GM12878 (cell line): Measurements from ENCODE around the gene F12. TPM values are rescaled to one million over a fixed set of nuclear protein-coding genes. Genes with fewer than 3 reads are reported as not detected.

ENCODE experiments used
- ATAC-seq: fragments of 200-7000 bp; cut with Tn5 transposase; 3 replicates; pipeline ENCODE4 v1.9.1; 2020; ENCODE audit warnings: mild to moderate bottlenecking, moderate library complexity
- BruUV-seq: library from RNA; stranded (reverse); fragments of 400-500 nt; replicated peaks from 2 replicates; lab custom pipeline; 2021; lab: Mats Ljungman, UMichigan
- CTCF ChIA-PET: fragments of 300-600 bp; sonication (Branson Sonifier 250); formaldehyde crosslinking; extraction: SDS; loops from one replicate; lab custom pipeline; 2021; ENCODE audit warnings: inconsistent platforms; lab: Yijun Ruan, JAX
- POLR2A ChIA-PET: fragments of 350-600 bp; formaldehyde crosslinking; extraction: SDS; loops from one replicate; lab custom pipeline; 2021; ENCODE audit warnings: inconsistent platforms; lab: Charles Lee
- RAD21 ChIA-PET: fragments of 300-600 bp; sonication (Branson Sonifier 250); formaldehyde crosslinking; loops from one replicate; lab custom pipeline; 2023; ENCODE audit warnings: antibody characterized with exemption; ENCODE audit not compliant: unreplicated experiment; lab: Charles Lee
- SMC1A ChIA-PET: fragments of 300-600 bp; sonication (Branson Sonifier 250); formaldehyde crosslinking; loops from one replicate; lab custom pipeline; 2023; ENCODE audit not compliant: unreplicated experiment, uncharacterized antibody; lab: Charles Lee
- DNase-seq: peaks from one replicate; pipeline ENCODE4 v3.0.0-alpha.2; 2011; ENCODE audit warnings: low read depth, low spot score
- FAIRE-seq: peaks from 3 replicates; lab custom pipeline; 2011; peaks lifted over from hg19 to GRCh38; lab: Jason Lieb, UNC
- H2AFZ ChIP-seq: 2 replicates; pipeline ENCODE4 v1.6.0; 2011; ENCODE audit warnings: low read depth, low read length, control low read depth; ENCODE audit not compliant: control insufficient read depth
- H3K27ac ChIP-seq: 2 replicates; pipeline ENCODE4 v1.5.1; 2011; ENCODE audit warnings: control low read depth; ENCODE audit not compliant: control insufficient read depth, insufficient read depth
- H3K27me3 ChIP-seq, 2 experiments: replicated peaks in 1 of 2; 2 replicates each; pipeline versions ENCODE4 v1.6.0 to v1.6.1; 2011; ENCODE audit warnings: low read length in 1 of 2; ENCODE audit not compliant: control insufficient read depth in 2 of 2, insufficient read depth in 2 of 2
- H3K36me3 ChIP-seq, 2 experiments: 2 replicates each; pipeline ENCODE4 v1.5.1; 2011; ENCODE audit warnings: low read length in 1 of 2; ENCODE audit not compliant: control insufficient read depth in 2 of 2, insufficient read depth in 2 of 2
- H3K4me1 ChIP-seq: 2 replicates; pipeline ENCODE4 v1.6.1; 2011; ENCODE audit warnings: mild to moderate bottlenecking, low read length, moderate library complexity, mixed read lengths; ENCODE audit not compliant: control insufficient read depth, insufficient read depth
- H3K4me2 ChIP-seq: 2 replicates; pipeline ENCODE4 v1.6.0; 2011; ENCODE audit warnings: control low read depth; ENCODE audit not compliant: control insufficient read depth, insufficient read depth
- H3K4me3 ChIP-seq: fragments of 200-600 bp; sonication (generic); 2 replicates; pipeline ENCODE4 v1.5.1; 2016
- H3K79me2 ChIP-seq: 2 replicates; pipeline ENCODE4 v1.6.0; 2011; ENCODE audit warnings: low read length; ENCODE audit not compliant: control insufficient read depth, insufficient read depth
- H3K9ac ChIP-seq: 2 replicates; pipeline ENCODE4 v1.8.0; 2011; ENCODE audit warnings: low read length, control low read depth, mixed read lengths; ENCODE audit not compliant: control insufficient read depth, insufficient read depth
- H3K9me3 ChIP-seq: replicated peaks from 3 replicates; pipeline ENCODE4 v1.5.1; 2011; ENCODE audit warnings: mild to moderate bottlenecking, low read length; ENCODE audit not compliant: control insufficient read depth, insufficient read depth
- H4K20me1 ChIP-seq: 2 replicates; pipeline ENCODE4 v1.6.0; 2011; ENCODE audit not compliant: control insufficient read depth, insufficient read depth
- ATF7 ChIP-seq: fragments of 450-650 bp; IDR thresholded peaks from 2 replicates; pipeline ENCODE4 v1.6.1; 2016; ENCODE audit warnings: low read depth, mild to moderate bottlenecking
- CBX3 ChIP-seq: fragments of 200-600 bp; sonication (generic); IDR thresholded peaks from 2 replicates; pipeline ENCODE4 v1.6.1; 2016; ENCODE audit warnings: low read depth, borderline replicate concordance
- ZNF24 ChIP-seq: fragments of 450-650 bp; IDR thresholded peaks from 2 replicates; pipeline ENCODE4 v1.6.1; 2017; ENCODE audit warnings: antibody characterized with exemption, mild to moderate bottlenecking
- WGBS: methylation state at CpG from one replicate; pipeline ENCODE4 v1.1.6; 2016; ENCODE audit warnings: low lambda C conversion rate; ENCODE audit not compliant: insufficient replicate concordance, insufficient coverage; ENCODE audit errors: missing lambda C conversion rate; 5-methylcytosine and 5-hydroxymethylcytosine counted together
- in situ Hi-C: fragments of 300-500 bp; cut with MboI; formaldehyde crosslinking; loops from 9 replicates; pipeline ENCODE4 v1.14.3; 2018; ENCODE audit warnings: mixed read lengths
- intact Hi-C: fragments of 100-400 bp; cut with micrococcal nuclease; formaldehyde crosslinking; loops from one replicate; pipeline ENCODE4 v1.14.2; 2022; ENCODE audit not compliant: unreplicated experiment
- polyA plus RNA-seq, 11 experiments: library from polyadenylated mRNA; depleted of rRNA in 4 of 11; unstranded in 6 of 11; stranded (reverse) in 5 of 11; fragments of >200 nt; fragmentation: Nextera tagmentation in 4 of 11; fragmentation: Illumina TruSeq in 1 of 11; extraction: Ambion mirVana in 4 of 11; extraction: Trizol in 1 of 11; gene quantifications; 1 replicate in 1 of 11; 2 replicates in 10 of 11; pipeline versions ENCODE4 v1.2.1 to v1.2.3, GENCODE V29; 2011 to 2016; ENCODE audit warnings: inconsistent platforms in 2 of 11, missing spikeins in 2 of 11, low read depth in 1 of 11
- total RNA-seq, 4 experiments: library from RNA; depleted of rRNA in 3 of 4; stranded (reverse); fragments of >200 nt in 3 of 4; fragmentation: Illumina TruSeq in 1 of 4; extraction: Trizol in 1 of 4; gene quantifications; 2 replicates each; pipeline versions ENCODE4 v1.2.1 to v1.2.3, GENCODE V29; 2013 to 2021
- TF ChIP-seq, protein P1 (sequence below): fragments of 450-650 bp; IDR thresholded peaks from 2 replicates; pipeline ENCODE4 v1.6.1; 2017; ENCODE audit warnings: borderline replicate concordance

Gene F12
- total and polyA plus RNA-seq, 10 of the 15 experiments (the other 5 are each of a cell fraction or from before 2014, with no cell fraction given) = 0.25 to 11.3 (median 5.5) TPM

DNA sequence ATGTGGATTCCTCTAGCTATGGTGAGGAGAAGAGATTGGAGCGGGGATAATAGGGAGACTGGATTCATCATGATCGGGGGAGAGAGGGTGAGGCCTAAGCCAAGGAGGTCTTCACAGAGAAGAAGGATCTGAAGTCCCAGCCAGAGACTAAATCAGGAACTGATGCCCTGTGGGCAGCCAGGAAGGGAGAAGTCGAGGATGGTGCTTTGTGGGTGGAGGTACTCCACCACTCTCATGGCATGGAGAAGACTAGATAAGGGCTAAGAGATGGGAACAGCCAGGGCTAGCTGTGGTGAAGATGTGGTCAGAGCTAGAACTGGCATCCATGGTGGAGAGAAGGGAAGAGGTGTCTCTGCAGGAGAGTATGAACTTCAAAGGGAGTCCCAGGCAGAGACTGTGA, 54.7 kb downstream of the F12 start:
- ChIA-PET RAD21 (interaction anchor here (1.0 kb wide), 1 partner anchor 9 kb away, joined by 6 read pairs; no protein-coding TSS in a partner anchor), POLR2A (interaction anchor here (2.3 kb wide), 1 partner anchor 10 kb away, joined by 13 read pairs; no protein-coding TSS in a partner anchor), CTCF (interaction anchor here (0.9 to 7.2 kb wide), 4 partner anchors 11 to 100 kb away, joined by 3 to 46 read pairs (median 4); no protein-coding TSS in a partner anchor), SMC1A (interaction anchor here (1.2 to 3.0 kb wide), 3 partner anchors 15 to 91 kb away, joined by 3 to 7 read pairs (median 3); no protein-coding TSS in a partner anchor)
- Histone ChIP-seq H3K27me3 (no peaks in the 10 kb centered on the region), H3K4me2 (no peak overlapping the region), H3K9me3 (peaks cover 3% of the 10 kb centered on the region; the same call in 1 of the 3 replicates), H3K27ac (no peak overlapping the region), H4K20me1 (no peaks in the 10 kb centered on the region), H3K79me2 (peaks cover 38% of the 10 kb centered on the region), H3K4me1 (peaks cover 36% of the 10 kb centered on the region), H2AFZ (no peak overlapping the region), H3K9ac (no peak overlapping the region), H3K4me3 (no peak overlapping the region), H3K36me3 (peaks cover 0 to 3% of the 10 kb centered on the region in 2 experiments; a peak in 2 of 4 replicates)
- WGBS = 72% methylated on average over 3 of the region's 3 CpGs
- DNase-seq (no peak), ATAC-seq (no peak), FAIRE-seq (no peak)
- intact Hi-C loops (no loop called here), in situ Hi-C loops (no loop called here)
- no TSS peak for BruUV-seq
- TF ChIP-seq CBX3 = no peak
- TF ChIP-seq, protein P1, sequence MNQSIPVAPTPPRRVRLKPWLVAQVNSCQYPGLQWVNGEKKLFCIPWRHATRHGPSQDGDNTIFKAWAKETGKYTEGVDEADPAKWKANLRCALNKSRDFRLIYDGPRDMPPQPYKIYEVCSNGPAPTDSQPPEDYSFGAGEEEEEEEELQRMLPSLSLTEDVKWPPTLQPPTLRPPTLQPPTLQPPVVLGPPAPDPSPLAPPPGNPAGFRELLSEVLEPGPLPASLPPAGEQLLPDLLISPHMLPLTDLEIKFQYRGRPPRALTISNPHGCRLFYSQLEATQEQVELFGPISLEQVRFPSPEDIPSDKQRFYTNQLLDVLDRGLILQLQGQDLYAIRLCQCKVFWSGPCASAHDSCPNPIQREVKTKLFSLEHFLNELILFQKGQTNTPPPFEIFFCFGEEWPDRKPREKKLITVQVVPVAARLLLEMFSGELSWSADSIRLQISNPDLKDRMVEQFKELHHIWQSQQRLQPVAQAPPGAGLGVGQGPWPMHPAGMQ = no peak

GRCh38 chr5:177354256-177354655, 55.1 kb downstream of the F12 start:
- WGBS = 79% methylated on average over 3 of the region's 3 CpGs
- POLR2A ChIA-PET = no interaction called here
- CTCF ChIA-PET = interaction anchor here (0.9 to 7.2 kb wide), 3 partner anchors 15 to 101 kb away, joined by 3 to 46 read pairs (median 6); no protein-coding TSS in a partner anchor
- no peak for ATAC-seq
- no peak for DNase-seq
- Histone ChIP-seq H3K4me3 (no peak overlapping the region), H3K4me1 (peaks cover 32% of the 10 kb centered on the region), H3K27ac (no peak overlapping the region), H2AFZ (no peak overlapping the region), H3K27me3 (no peaks in the 10 kb centered on the region), H3K4me2 (no peak overlapping the region), H3K9ac (no peak overlapping the region), H3K36me3 (peaks cover 0 to 4% of the 10 kb centered on the region in 2 experiments; a peak in 2 of 4 replicates), H3K79me2 (peaks cover 38% of the 10 kb centered on the region), H3K9me3 (peaks cover 3% of the 10 kb centered on the region; the same call in 1 of the 3 replicates), H4K20me1 (no peaks in the 10 kb centered on the region)
- no peak for TF ChIP-seq ATF7
- TF ChIP-seq ZNF24 = no peak
- no peak for FAIRE-seq
- in situ Hi-C loops = no loop called here
- intact Hi-C loops = no loop called here
- no TSS peak for BruUV-seq
- SMC1A ChIA-PET = interaction anchor here (1.2 to 3.0 kb wide), 2 partner anchors 16 to 35 kb away, joined by 3 to 7 read pairs; no protein-coding TSS in a partner anchor
- RAD21 ChIA-PET = interaction anchor here (1.0 kb wide), 1 partner anchor 10 kb away, joined by 6 read pairs; no protein-coding TSS in a partner anchor
